ENCODE data around the gene ZNF365. TPM values are rescaled to one million over a fixed set of nuclear protein-coding genes. Genes with fewer than 3 reads are reported as not detected.

ZNF365 gene
- total and polyA plus RNA-seq, 2 of the 8 experiments (the other 6 are each of a cell fraction or from before 2014, with no cell fraction given), result 0.41 to 0.43 TPM

GRCh38 chr10:62374862-62375710 lies 917 bp downstream of the ZNF365 start:
- Histone ChIP-seq H3K9ac (replicated peaks in 1 of 4; ENCODE audit: extremely low read depth in 1 of 4, low read depth in 3 of 4, low read length in 3 of 4) (no peak overlapping the region), H3K27me3 (replicated peaks in 1 of 4; ENCODE audit: control insufficient read depth in 3 of 4, extremely low read depth in 1 of 4, insufficient read depth in 3 of 4, low read length in 3 of 4) (peaks cover 1 to 16% (median 15%) of the 10 kb centered on the region in 4 experiments; a peak in 6 of 7 replicates), H3K4me2 (ENCODE audit: insufficient read depth in 1 of 2, low read depth in 2 of 2, low read length in 2 of 2) (peak overlapping the region; percentile 85 to 89), H4K20me1 (replicated peaks in 1 of 2; ENCODE audit: control insufficient read depth in 1 of 2, insufficient read depth in 2 of 2, low read length in 2 of 2) (no peaks in the 10 kb centered on the region), H3K4me3 (ENCODE audit: extremely low read depth in 1 of 4, insufficient read depth in 2 of 4, low read depth in 3 of 4, low read length in 4 of 4) (peak overlapping the region; percentile 63 to 93 (median 70); a peak in 7 of 8 replicates), H3K23me2 (ENCODE audit: low read depth, low read length) (peaks cover 7% of the 10 kb centered on the region; the same call in 1 of the 2 replicates), H4K8ac (ENCODE audit: extremely low read depth, insufficient read depth, low read length) (no peak overlapping the region), H3K36me3 (ENCODE audit: control insufficient read depth in 2 of 4, insufficient read depth in 4 of 4, low read length in 3 of 4) (no peaks in the 10 kb centered on the region), H3K9me3 (ENCODE audit: insufficient read depth in 2 of 2, low read depth in 1 of 2, low read length in 1 of 2) (no peaks in the 10 kb centered on the region), H2BK20ac (ENCODE audit: low read length) (no peak overlapping the region), H2BK12ac (ENCODE audit: low read depth, low read length) (no peak overlapping the region), H3K14ac (ENCODE audit: insufficient read length) (no peak overlapping the region), H3K79me1 (ENCODE audit: low read depth, low read length) (no peaks in the 10 kb centered on the region), H4K91ac (replicated peaks; ENCODE audit: insufficient read length, low read length) (no peak overlapping the region), H3K18ac (ENCODE audit: extremely low read depth, low read length) (no peak overlapping the region; the same call in 1 of the 2 replicates), H2AK5ac (ENCODE audit: low read depth, low read length) (no peak overlapping the region), H2BK120ac (replicated peaks; ENCODE audit: low read depth, low read length) (no peak overlapping the region), H4K5ac (ENCODE audit: insufficient read length, low read depth, low read length) (no peak overlapping the region), H3K79me2 (ENCODE audit: control insufficient read depth in 1 of 2, insufficient read depth in 2 of 2, low read length in 2 of 2) (no peaks in the 10 kb centered on the region), H3K27ac (ENCODE audit: low read depth, low read length) (no peak overlapping the region), H3K4ac (replicated peaks; ENCODE audit: insufficient read length, low read depth, low read length) (no peak overlapping the region), H3K56ac (replicated peaks; ENCODE audit: insufficient read length, low read depth, low read length) (no peak overlapping the region), H2BK15ac (ENCODE audit: low read length) (no peak overlapping the region), H2AFZ (ENCODE audit: low read length) (peak overlapping the region; percentile 99), H3K4me1 (replicated peaks in 1 of 4; ENCODE audit: control insufficient read depth in 3 of 4, insufficient read depth in 4 of 4, low read length in 3 of 4) (peaks cover 0 to 3% (median 1%) of the 10 kb centered on the region in 4 experiments; a peak in 2 of 7 replicates), H3K23ac (ENCODE audit: insufficient read length) (no peak overlapping the region), H2BK5ac (ENCODE audit: low read depth, low read length) (no peak overlapping the region)
- POLR2A ChIA-PET (ENCODE audit: partially characterized antibody), result no interaction called here
- CTCF ChIA-PET (ENCODE audit: partially characterized antibody), result no interaction called here
- no peak for FAIRE-seq
- 82% methylated on average over 12 of the region's 12 CpGs; no CpG with 5 or more reads in 1 of the 2 experiments for WGBS, 2 experiments (ENCODE audit: extremely low coverage in 1 of 2, insufficient coverage in 1 of 2, insufficient read length in 1 of 2, insufficient replicate concordance in 2 of 2, low coverage in 1 of 2, low lambda C conversion rate in 2 of 2, missing lambda C conversion rate in 1 of 2)
- no peak for DNase-seq (ENCODE audit: low read depth in 1 of 2, low spot score in 2 of 2)
- TF ChIP-seq RFX5 (IDR thresholded peaks at IDR 0.05; ENCODE audit: borderline replicate concordance, low read depth, low read length), result peak; percentile 79; the same call in 1 of the 2 replicates

Measured in H1 (cell line).